GM12891 (cell line): Measurements from ENCODE around the gene SMAD3.

Experiments
- POLR2A ChIP-seq: IDR thresholded peaks from 2 replicates; pipeline ENCODE4 v1.6.1; 2011; ENCODE audit warnings: low read depth, low read length, control low read depth
- POLR2AphosphoS5 ChIP-seq: IDR thresholded peaks from 2 replicates; pipeline ENCODE4 v1.6.1; 2011; ENCODE audit warnings: low read depth, low read length, control low read depth
- SPI1 ChIP-seq: IDR thresholded peaks from 2 replicates; pipeline ENCODE4 v1.6.1; 2011; ENCODE audit warnings: low read depth, low read length, control low read depth

- TF ChIP-seq POLR2A (no peak), POLR2AphosphoS5 (no peak), SPI1 (no peak)
These were observed 118.2 kb downstream of the SMAD3 start for GRCh38 chr15:67183443-67184169.
